ENCODE measurements around the gene COQ2.
A peak's percentile ranks its signal among the peaks of the same experiment; 100 is the strongest.
"Not testable (repeated sequence)": the region's sequence is repeated elsewhere in the genome, so short reads cannot be mapped to it uniquely, and the experiment has no call there.

COQ2 gene, protein sequence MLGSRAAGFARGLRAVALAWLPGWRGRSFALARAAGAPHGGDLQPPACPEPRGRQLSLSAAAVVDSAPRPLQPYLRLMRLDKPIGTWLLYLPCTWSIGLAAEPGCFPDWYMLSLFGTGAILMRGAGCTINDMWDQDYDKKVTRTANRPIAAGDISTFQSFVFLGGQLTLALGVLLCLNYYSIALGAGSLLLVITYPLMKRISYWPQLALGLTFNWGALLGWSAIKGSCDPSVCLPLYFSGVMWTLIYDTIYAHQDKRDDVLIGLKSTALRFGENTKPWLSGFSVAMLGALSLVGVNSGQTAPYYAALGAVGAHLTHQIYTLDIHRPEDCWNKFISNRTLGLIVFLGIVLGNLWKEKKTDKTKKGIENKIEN

DNA sequence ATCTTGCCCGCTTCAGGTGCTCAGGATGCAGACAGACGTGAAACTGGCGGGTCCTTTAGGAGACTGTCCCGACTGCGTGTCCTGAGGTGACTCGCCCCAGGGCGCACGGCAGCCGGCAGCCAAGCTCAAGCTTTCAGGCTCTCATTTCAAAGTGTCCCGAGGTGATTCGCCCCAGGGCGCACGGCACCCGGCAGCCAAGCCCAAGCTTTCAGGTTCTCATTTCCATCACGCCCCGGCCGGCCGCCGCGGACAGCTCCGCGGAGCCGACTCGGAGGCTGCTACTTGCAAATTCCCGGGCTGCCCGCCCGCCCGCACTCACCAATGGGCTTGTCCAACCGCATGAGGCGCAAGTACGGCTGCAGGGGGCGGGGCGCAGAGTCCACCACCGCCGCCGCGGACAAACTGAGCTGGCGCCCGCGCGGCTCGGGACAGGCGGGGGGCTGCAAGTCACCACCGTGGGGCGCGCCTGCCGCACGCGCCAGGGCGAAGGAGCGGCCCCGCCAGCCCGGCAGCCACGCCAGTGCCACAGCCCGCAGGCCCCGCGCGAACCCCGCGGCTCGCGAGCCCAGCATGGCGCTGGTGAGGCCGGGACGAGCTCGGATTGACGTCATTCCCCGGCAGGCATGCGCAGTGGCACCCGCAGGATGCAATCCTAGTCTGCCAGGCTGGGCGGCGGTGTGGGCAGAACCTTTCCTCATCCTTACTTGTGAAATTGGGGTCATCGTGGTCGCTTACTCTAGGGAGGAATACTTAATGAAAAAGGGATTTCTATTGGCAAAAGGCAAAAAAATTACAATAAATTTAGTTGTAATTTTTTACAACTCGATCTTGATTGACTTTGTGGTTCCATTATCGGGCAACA is at the start of gene COQ2:
TSS of gene COQ2 (minus strand) at position 606 of the 862 bp plus-strand sequence. CDS start at position 572, 34 bp downstream.
- peak; percentile 67 for DNase-seq

DNA sequence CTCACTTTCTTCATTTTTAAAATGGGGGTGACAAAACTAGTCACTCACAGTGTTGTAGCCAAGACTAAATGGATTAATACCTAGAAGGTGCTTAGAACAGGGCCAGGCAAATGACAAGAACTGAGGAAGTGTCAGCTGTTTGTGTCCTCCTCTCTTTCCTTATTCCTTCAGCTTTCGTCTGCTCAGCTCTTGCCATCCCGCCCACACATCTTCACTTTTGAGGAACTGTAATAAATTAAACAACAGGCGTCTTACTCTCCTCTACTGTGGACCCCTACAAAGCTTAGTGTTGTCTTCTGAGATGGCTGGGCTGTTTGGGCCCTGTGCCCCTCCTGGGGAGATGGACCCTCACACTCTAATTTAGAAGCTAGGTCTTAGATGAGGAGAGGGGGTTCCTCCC is 47.4 kb upstream of the COQ2 start:
- no peak for DNase-seq

DNA sequence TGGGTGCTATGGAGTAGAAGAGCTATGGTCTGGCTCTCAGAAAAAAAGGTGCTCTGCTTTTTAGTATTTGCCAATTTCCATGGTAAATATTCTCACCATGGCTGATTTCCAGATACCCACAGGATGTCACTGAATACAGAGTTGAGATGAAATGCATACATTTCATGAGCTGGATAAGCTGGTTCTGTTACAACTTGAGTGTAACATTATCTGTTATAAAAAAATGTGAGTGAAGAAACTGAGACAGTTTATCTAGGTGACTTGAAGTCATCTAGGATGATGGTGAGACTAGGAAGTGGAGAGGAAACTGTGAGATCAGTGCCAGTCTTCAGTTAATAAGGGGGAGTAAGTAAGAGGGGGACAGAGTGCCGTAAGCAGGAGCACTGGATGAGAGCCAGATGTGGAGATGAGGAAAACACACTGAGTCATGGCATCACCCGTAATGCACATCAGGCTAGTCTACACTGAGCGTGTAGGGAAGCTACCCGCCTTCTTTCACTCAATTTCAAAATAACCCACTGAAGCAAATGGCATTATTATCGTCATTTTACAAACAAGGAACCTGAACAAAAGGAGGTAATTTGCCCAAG is 45.0 kb upstream of the COQ2 start:
- DNase-seq: no peak

DNA sequence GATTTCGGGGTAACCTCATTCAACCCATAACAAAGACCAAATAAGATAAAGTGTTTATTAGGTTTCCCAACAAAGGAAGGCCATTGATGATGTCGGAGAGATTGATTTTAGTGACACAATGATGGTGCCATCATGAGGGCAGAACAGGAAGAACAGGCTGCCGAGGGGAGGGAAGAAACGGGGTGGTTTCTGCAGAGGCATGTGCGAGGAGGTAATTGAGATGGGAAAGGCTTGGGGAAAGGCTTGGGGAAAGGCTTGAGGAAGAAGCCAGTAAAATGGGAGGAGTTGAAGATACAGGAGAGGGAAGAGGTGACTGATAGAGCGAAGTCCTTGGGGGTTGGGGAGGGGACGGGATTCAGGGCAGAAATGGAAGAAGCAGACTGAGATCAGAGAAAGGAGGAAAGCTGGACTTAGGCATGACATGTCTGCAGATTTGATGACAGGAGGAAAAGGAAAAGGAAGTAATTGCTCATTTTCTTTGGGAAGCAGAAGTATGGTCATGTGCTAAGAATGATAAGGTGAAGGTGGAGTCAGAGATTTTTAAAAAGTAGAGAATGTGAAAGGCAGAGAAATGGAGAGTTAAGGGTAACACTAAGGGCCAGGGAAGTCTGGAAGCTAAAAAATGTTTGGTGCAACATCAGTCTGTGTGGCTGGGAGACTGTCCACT is 44.1 kb upstream of the COQ2 start:
- no peak for DNase-seq

DNA sequence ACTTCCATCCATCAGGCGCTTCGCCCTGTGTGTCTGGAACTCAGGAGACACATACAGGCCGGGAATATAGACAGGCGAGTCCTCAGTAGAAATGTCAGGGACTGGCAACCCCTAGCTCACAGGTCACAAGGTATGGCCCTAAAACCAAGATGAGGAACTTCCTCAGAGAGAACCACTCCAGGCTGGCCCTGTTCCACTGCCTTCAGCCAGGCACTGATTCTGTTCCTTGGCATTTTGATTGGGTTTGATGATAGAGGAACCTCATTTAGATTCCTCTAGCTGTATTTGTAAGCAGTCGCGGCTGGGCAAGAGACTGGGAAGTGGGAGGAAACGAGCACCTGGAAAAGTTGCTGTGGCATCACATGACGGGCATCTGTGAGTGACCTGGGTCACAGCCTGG is 41.9 kb upstream of the COQ2 start:
- DNase-seq: no peak

DNA sequence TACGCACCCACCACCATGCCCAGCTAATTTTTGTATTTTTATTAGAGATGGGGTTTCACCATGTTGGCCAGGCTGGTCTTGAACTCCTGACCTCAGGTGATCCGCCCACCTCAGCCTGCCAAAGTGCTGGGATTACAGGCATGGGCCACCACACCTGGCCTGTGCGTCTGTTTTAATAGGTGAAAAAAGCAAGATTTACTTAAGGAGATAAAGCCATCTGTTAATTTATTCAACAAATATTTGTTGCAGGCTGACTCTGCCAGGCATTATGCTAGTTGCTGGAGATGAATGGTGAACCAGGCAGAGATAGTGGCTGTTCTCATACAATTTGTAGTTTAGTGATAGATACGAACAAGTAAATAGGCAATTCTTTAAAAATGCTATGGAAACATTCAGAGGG is 40.7 kb upstream of the COQ2 start:
- not testable (repeated sequence) for DNase-seq

DNA sequence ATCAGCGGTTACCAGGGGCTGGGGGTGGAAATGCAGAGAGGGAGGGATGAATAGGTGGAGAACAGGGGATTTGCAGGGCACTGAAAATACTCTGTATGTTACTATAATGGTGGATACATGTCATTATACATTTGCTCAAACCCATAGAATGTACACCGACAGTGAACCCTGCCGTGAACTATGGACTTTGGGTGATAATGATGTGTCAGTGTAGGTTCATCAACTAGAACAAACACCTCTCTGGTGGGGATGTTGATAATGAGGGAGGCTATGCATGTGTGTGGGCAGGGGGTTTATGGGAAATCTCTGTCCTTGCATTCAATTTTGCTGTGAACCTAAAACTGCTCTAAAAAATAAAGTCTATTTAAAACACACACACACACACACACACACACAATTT is 38.5 kb upstream of the COQ2 start:
- DNase-seq: no peak

DNA sequence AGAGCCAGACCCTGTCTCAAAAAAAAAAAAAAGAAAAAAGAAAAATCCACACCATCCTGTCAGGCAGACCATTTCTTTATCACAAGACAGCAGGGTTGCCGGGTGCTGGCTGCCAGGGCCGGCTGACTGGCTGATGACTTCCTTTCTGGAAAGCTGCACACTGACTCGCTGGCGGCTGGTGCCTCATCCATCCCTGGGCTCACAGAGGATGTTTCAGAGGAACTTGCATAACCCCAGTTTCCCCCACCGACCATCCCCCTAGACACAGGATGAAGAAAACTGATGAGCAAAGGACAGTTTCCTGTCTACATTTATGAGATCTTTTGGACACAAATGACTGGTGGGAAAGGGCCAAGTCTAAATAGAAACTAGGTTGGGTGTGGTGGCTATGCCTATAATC is 36.0 kb upstream of the COQ2 start:
- DNase-seq: no peak

DNA sequence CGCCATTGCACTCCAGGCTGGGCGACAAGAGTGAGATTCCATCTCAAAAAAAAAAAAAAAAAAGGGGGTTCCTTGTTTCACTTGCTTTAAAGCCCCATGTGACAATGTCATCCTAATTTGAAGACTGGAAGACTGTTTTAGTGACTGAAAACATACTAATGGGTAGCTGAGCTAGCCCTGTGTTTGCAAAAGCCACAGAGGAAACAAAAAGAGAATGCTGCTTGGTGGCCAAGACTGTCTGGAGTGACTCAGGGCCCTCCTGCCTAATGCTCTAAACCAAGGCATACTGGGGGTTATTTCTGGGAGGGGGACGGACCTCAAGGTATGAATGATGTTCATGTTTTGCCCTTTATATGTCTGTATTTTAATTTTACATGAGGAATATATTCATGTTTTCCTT is 34.1 kb upstream of the COQ2 start:
- DNase-seq: no peak

DNA sequence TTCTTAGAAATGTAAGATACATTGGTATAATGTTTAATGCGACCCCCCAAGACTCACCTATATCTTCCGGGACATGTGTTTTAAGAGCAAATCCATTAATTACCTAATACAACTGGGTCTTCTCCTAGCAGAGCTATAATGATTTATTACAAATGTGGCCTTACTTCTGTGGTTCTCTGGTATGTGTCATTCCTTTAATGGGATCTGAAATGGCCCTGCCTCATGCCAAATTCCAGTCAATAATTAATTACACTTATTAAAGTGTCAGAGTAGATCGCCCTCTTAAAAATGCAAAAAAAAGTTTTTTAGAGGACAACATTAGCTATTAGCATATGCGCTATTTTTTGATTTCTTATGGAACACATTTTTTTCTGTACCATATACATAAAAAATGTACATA is 33.1 kb upstream of the COQ2 start:
- no peak for DNase-seq

DNA sequence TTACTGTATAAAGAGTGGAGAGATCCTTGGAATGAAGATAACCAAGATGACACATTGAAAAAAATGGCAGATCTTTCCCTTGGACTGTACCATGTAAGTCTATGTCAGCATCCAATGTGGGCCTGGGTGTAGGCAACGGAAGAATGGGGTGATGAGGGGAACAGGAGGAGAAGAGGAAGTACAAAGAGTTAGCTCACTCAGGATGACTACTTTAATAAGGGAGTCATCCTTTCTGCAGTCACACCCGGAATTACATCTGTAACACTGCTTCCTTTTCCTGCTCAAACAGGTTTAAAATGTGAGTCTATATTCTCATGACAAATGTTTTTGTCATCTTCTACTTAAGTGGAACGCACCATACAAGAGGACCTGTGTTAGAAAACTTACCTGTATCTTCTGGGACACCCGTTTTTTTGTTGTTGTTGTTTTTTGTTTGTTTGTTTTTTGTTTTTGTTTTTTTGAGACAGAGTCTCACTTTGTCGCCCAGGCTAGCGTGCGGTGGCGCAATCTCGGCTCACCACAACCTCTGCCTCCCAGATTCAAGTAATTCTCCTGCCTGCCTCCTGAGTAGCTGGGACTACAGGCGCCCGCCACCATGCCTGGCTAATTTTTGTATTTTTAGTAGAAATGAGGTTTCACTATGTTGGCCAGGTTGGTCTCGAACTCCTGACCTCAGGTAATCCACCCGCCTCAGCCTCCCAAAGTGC is 32.0 kb upstream of the COQ2 start:
- DNase-seq: no peak

DNA sequence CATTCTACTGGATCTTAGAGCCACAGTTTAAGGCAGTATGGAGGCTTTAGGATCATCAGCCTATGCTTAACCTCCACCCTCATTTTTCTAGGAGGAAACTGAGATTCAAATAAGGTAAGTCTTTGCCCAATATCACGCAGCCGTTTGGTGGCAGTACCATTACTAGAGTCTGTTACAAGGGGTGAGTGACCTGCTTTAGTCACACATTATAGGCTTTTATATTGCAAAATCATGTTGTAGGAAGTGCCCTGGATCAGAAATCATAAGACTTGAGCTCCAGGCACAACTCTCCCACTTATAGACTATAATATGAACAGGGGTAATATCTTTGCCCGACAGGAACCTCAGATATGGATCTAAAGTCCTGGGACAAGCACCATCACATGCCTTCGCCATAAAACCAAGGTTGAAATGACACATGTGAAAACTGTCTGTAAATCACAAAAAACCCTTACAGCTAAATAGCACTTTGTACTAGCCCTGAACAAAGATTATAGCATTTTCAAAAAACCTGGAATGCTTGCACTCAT is 30.8 kb upstream of the COQ2 start:
- DNase-seq: no peak

DNA sequence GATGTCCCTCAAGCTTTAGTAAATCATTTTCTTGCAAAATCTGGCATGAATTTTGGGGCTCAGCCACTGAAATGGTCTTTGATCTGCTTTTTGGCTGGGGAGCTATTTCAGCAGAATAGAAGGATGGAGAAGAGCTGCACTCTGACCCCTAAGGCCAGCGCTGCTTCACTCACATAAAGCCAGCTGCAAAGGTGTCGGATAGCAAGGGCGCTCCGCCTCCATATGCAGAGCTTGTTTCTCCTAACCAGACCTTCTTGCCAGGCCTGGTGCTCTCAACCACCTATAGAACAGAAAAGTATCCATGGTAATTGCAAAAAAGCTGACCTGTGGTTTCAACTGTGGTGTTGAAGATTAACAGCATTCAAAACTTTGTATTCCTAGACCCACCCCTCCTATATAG is 24.1 kb upstream of the COQ2 start:
- DNase-seq: no peak

DNA sequence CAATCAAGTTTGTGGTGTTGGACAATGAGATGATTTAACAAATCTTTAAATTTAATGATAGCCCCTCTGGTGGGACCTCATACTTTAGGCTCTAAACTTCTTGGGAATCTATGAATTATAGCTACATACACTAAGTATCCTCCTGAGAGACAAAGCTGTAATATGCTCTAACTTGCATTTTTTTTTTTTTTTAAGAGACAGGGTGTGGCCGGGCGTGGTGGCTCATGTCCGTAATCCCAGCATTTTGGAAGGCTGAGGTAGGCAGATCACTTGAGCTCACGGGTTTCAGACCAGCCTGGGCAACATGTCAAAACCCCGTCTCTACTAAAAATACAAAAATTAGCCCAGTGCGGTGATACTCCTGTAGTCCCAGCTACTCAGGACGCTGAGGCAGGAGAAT is 23.3 kb upstream of the COQ2 start:
- DNase-seq: no peak

DNA sequence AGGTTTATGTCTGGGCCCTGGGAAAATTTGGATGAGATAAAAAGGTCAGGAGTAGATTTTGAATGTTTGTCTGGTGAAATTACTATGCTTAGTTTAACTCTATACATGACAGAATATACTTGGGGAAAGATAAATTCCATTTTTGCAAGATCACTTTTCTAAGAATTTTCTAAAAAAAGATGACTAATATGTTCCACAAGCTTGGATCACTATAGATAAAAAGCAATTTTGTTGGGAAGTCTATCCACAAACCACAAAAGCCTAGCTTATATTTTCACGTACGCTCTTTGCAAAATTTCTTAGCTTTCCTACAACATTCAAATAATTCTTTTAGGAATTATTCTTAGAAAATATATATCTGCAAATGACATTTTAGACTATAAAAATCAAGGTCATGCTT is 20.6 kb upstream of the COQ2 start:
- DNase-seq: no peak

DNA sequence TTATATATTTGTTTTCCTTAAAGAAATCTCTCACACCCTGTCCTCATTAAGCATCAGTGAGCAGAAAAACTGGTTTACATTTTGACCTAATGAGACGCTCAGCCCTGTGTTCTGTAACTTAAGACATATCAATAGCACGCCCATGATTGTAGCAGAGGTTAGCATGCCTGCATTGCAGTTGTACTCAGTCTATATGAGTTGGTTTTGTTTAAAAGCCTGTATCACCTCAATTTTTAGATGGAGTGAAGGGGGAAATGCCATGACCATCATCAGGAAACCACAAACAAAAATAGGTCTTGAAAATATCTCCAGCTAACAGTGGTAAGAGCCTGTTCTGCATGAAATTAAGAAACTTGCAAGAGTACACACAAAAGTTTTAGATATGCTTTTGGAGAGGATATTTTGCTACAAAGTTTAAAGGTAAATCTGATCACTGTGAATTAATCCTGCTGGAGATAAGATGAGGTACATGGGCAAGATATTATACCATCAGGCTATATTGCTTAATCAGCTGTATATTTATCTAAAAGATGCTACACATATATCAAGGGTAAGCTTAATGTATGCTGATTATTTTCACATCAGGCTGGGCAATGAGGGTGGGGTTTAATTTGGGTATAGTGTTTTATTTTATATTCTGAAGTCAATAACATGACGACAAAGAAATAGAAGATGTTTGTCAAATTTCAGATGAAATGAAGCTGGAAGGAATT is 13.1 kb upstream of the COQ2 start:
- no peak for DNase-seq

DNA sequence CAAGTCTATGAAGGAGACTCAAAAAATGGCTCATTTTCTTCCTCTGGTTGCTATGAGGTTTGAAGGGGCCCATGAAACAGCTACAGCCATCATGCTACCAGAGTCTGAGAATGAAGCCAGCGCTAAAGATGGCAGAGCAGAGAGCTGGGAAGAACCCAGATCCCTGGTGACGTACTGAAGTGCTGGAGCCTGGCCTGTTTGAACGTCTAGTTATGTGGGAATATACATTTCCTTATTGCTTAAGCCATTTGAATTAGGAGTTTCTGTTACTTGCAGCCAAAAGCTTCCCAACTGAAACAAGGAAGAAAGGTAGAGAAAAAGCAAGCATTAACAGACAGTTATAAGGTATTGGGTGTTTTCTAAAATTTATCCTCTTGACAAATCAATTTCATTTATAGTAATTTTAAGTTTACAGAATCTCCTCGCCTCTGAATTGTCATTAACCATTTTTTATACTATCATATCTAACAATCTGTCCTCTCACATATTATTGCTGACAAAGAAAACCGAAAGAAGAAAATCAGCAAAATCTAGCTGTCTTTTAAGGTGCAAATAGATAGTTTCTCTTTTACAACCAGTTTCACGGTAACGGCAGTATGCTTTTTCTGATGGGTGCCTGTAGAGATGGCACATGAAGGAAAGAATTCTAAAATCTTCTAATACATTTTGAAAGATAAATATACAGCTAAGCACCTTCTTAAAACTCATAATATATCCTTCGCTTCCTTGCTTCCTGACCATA is 8.9 kb upstream of the COQ2 start:
- no peak for DNase-seq

DNA sequence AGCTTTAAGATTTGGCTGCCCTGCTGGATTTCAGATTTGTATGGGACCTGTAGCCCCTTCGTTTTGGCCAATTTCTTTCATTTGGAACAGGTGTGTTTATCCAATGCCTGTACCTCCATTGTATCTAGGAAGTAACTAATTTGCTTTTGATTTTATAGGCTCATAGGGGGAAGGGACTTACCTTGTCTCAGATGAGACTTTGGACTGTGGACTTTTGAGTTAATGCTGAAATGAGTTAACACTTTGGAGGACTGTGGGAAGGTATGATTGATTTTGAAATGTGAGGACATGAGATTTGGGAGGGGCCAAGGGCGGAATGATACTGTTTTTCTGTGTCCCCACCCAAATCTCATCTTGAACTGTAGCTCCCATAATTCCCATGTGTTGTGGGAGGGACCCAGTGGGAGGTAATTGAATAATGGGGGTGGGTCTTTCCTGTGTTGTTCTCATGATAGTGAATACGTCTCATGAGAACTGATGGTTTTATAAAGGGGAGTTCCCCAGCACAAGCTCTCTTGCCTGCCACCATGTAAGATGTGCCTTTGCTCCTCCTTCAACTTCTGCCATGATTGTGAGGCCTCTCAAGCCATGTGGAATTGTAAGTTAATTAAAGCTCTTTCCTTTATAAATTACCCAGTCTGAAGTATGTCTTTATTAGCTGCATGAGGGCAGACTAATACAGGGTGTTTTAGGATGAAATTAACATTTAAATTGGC is 5.6 kb upstream of the COQ2 start:
- DNase-seq: not testable (repeated sequence)

DNA sequence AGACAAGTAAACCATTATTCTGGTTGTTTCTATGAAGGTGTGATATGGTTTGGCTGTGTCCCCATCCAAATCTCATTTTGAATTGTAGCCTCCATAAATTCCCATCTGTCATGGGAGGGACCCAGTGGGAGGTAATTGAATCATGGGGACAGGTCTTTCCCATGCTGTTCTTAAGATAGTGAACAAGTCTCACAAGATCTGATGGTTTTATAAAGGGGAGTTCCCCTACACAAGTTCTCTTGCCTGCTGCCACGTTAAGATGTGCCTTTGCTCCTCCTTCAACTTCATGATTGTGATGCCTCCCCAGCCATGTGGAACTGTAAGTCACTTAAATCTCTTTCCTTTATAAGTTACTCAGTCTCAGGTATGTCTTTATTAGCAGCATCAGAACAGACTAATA is 3.8 kb upstream of the COQ2 start:
- not testable (repeated sequence) for DNase-seq

DNA sequence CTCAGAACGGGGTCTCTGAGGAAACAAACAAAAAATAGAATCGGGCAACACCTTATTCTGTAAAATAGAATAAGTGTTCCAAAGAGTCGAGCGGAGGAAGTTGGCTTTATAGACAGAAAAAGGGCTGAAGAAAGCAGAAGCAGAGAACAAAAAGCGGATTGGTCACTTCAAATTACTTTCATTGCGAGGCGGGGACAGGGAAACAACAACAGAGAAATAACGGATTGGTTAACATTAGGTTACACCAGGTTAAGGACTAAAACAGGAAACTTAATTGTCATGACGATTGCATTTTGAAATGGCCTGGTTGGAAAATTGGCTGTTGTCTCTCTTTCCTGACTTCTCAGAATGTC is 433 bp upstream of the COQ2 start:
- DNase-seq: no peak

Data from NCI-H1105 (cell line).